ENCODE results near the gene MGAT4A.

Gene MGAT4A

GRCh38 chr2:98586551-98587140 lies 144.3 kb downstream of the MGAT4A start:
- DNase-seq (ENCODE audit: low spot score), result no peak
- ATAC-seq (ENCODE audit: low read depth), result no peak
- Histone ChIP-seq H3K4me3 (ENCODE audit: severe bottlenecking) (no peak overlapping the region), H3K36me3 (ENCODE audit: low read depth) (peaks cover 3% of the 10 kb centered on the region), H3K27me3 (ENCODE audit: insufficient read depth, poor library complexity, severe bottlenecking) (no peaks in the 10 kb centered on the region), H3K4me1 (ENCODE audit: insufficient read depth, poor library complexity, severe bottlenecking) (no peaks in the 10 kb centered on the region), H3K27ac (ENCODE audit: poor library complexity, severe bottlenecking) (no peak overlapping the region), H3K9me3 (ENCODE audit: severe bottlenecking) (no peaks in the 10 kb centered on the region)
- no peak for TF ChIP-seq CTCF (IDR thresholded peaks at IDR 0.05; ENCODE audit: poor library complexity, severe bottlenecking)

GRCh38 chr2:98585386-98585785 lies 145.5 kb downstream of the MGAT4A start:
- no peak for TF ChIP-seq CTCF (IDR thresholded peaks at IDR 0.05; ENCODE audit: poor library complexity, severe bottlenecking)
- H3K4me3 ChIP-seq (ENCODE audit: severe bottlenecking), result no peak overlapping the region
- no peaks in the 10 kb centered on the region for H3K4me1 ChIP-seq (ENCODE audit: insufficient read depth, poor library complexity, severe bottlenecking)
- peaks cover 3% of the 10 kb centered on the region for H3K36me3 ChIP-seq (ENCODE audit: low read depth)
- H3K27me3 ChIP-seq (ENCODE audit: insufficient read depth, poor library complexity, severe bottlenecking), result no peaks in the 10 kb centered on the region
- no peak overlapping the region for H3K27ac ChIP-seq (ENCODE audit: poor library complexity, severe bottlenecking)
- H3K9me3 ChIP-seq (ENCODE audit: severe bottlenecking), result no peaks in the 10 kb centered on the region
- no peak for DNase-seq (ENCODE audit: low spot score)
- no peak for ATAC-seq (ENCODE audit: low read depth)

- DNase-seq (ENCODE audit: low spot score), result no peak
- H3K27ac ChIP-seq (ENCODE audit: poor library complexity, severe bottlenecking), result no peak overlapping the region
- no peaks in the 10 kb centered on the region for H3K27me3 ChIP-seq (ENCODE audit: insufficient read depth, poor library complexity, severe bottlenecking)
- no peaks in the 10 kb centered on the region for H3K9me3 ChIP-seq (ENCODE audit: severe bottlenecking)
- H3K4me1 ChIP-seq (ENCODE audit: insufficient read depth, poor library complexity, severe bottlenecking), result no peaks in the 10 kb centered on the region
- no peak for ATAC-seq (ENCODE audit: low read depth)
- no peak overlapping the region for H3K4me3 ChIP-seq (ENCODE audit: severe bottlenecking)
- no peak for TF ChIP-seq CTCF (IDR thresholded peaks at IDR 0.05; ENCODE audit: poor library complexity, severe bottlenecking)
- H3K36me3 ChIP-seq (ENCODE audit: low read depth), result peaks cover 3% of the 10 kb centered on the region
Observed at GRCh38 chr2:98583816-98584618, 146.9 kb downstream of the MGAT4A start.

- Histone ChIP-seq H3K9me3 (ENCODE audit: severe bottlenecking) (no peaks in the 10 kb centered on the region), H3K27ac (ENCODE audit: poor library complexity, severe bottlenecking) (no peak overlapping the region), H3K4me3 (ENCODE audit: severe bottlenecking) (no peak overlapping the region), H3K36me3 (ENCODE audit: low read depth) (peaks cover 3% of the 10 kb centered on the region), H3K27me3 (ENCODE audit: insufficient read depth, poor library complexity, severe bottlenecking) (no peaks in the 10 kb centered on the region), H3K4me1 (ENCODE audit: insufficient read depth, poor library complexity, severe bottlenecking) (no peaks in the 10 kb centered on the region)
- DNase-seq (ENCODE audit: low spot score), result no peak
- TF ChIP-seq CTCF (IDR thresholded peaks at IDR 0.05; ENCODE audit: poor library complexity, severe bottlenecking), result no peak
- ATAC-seq (ENCODE audit: low read depth), result no peak
Observed at GRCh38 chr2:98583276-98583675, 147.7 kb downstream of the MGAT4A start.

- no peaks in the 10 kb centered on the region for H3K27me3 ChIP-seq (ENCODE audit: insufficient read depth, poor library complexity, severe bottlenecking)
- no peak overlapping the region for H3K27ac ChIP-seq (ENCODE audit: poor library complexity, severe bottlenecking)
- peaks cover 3% of the 10 kb centered on the region for H3K36me3 ChIP-seq (ENCODE audit: low read depth)
- no peak overlapping the region for H3K4me3 ChIP-seq (ENCODE audit: severe bottlenecking)
- no peaks in the 10 kb centered on the region for H3K4me1 ChIP-seq (ENCODE audit: insufficient read depth, poor library complexity, severe bottlenecking)
- TF ChIP-seq CTCF (IDR thresholded peaks at IDR 0.05; ENCODE audit: poor library complexity, severe bottlenecking), result no peak
- DNase-seq (ENCODE audit: low spot score) (no peak), ATAC-seq (ENCODE audit: low read depth) (no peak)
- H3K9me3 ChIP-seq (ENCODE audit: severe bottlenecking), result no peaks in the 10 kb centered on the region
Observed at GRCh38 chr2:98582523-98582922, 148.4 kb downstream of the MGAT4A start.

Data from RWPE2 (cell line).